NCI-H128 (cell line): ENCODE measurements around the gene SSBP4.

Experiments used
- DNase-seq: peaks from one replicate; lab custom pipeline; 2025; ENCODE audit not compliant: unreplicated experiment; lab: John Stamatoyannopoulos, UW

The SSBP4 gene

DNA sequence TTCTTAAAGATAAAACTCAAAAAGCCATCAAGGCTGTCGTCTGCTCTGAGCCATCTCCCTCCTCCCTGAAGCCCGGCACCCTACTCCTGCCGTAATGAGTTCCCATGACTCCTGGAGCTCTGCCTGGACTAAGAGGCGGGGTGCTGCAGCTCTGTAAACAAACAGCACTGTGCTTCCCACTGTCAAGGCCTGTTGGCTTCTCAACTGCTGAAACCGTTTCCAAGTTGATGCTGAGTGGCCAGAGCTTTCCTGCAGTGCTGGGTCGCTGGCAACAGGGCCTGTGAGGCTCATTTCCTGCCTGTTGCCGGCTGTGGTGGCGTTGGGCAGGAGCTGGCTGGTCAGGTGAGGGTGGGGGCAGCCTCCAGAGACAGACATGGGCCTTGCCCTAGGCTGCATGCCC is 45.4 kb downstream of the SSBP4 start:
- peak; percentile 37 for DNase-seq

DNA sequence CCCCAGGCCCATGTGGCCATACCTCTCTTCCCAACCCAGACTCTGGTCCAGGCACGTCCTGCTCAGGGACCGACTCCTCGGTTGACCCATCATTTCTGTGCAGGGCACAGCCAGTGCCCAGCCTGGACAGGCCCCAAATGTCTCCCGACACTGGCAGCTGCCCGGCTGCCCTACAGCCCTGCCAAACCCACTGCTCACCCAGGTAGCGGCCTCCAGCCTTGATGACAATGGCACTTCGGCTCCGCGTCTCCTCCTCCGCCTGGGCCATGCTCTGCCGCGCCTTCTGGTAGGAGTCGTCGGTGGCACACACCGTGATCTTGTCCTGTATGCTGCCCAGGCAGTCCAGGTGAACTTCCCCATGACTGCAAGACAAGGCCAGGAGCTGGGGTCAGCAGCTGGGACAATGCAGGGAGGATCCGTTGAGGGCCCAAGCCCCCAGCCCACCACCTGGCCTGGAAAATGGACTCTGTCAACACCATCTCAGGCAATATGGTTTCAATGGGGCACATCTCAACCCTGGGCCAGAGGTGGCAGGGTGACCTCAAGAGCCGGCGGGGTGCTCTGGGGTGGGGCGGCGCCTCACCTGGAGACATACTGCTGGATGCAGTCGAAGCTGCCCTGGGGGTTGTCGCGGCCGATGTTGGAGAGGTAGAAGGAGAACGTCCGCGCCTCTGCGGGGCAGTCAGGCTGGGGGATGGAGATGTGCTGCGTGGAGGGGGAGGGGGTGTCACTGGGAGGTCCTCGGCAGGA is 46.2 kb downstream of the SSBP4 start:
- DNase-seq = no peak

DNA sequence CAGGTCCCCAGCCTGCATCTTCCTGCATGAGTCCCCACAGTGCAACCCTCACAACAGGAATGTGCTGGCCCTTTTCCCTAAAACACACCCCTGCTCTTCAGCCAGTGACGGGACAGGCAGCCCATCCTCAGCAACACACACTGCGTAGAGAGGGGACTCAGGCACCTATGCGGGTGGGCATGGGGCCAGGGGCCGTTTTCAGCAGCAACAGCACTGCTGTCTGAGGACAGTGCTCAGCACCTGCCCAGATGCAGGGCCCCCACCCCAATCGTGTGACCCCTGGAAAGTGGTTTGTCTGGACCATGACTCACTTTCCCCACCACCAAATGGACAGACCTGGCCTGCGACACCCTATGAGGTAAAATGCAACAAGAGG is 46.8 kb downstream of the SSBP4 start:
- DNase-seq = no peak

DNA sequence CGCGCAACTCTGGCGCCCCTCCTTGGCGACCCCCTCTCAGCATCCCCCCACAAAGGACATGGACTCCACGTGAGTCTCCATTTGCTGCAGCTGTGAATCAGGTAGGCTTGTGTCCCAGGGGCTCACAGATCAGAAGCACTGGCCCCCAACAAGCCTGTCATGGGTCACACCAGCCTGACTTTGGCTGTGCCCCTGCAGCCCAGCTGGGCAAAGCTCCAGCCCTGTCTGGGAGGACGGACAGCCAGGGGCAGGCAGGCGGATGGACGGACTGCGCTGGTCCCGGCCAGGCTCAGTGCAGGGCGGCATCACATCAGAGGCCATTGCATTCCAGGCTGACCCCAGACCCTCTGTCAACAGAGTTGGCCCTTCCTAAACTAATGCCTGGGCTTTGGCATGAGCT is 47.2 kb downstream of the SSBP4 start:
- DNase-seq = no peak

DNA sequence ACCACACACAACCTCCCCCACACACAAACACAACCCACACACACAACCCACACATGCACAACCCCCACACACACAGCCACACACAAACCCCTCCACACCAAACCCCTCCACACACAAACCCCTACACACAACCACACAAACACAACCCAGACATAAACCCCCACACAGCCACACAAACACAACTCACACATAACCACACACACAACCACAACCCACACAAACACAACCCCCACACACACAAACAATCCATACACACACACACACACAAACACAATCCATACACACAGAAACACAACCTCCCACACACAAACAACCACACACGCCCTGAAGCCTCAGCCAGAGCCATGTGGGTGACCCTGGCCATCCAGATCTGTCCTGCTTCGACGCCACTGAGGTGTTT is 48.8 kb downstream of the SSBP4 start:
- DNase-seq = no peak

GRCh38 chr19:18468517-18468916 is 49.3 kb downstream of the SSBP4 start:
- DNase-seq = no peak

DNA sequence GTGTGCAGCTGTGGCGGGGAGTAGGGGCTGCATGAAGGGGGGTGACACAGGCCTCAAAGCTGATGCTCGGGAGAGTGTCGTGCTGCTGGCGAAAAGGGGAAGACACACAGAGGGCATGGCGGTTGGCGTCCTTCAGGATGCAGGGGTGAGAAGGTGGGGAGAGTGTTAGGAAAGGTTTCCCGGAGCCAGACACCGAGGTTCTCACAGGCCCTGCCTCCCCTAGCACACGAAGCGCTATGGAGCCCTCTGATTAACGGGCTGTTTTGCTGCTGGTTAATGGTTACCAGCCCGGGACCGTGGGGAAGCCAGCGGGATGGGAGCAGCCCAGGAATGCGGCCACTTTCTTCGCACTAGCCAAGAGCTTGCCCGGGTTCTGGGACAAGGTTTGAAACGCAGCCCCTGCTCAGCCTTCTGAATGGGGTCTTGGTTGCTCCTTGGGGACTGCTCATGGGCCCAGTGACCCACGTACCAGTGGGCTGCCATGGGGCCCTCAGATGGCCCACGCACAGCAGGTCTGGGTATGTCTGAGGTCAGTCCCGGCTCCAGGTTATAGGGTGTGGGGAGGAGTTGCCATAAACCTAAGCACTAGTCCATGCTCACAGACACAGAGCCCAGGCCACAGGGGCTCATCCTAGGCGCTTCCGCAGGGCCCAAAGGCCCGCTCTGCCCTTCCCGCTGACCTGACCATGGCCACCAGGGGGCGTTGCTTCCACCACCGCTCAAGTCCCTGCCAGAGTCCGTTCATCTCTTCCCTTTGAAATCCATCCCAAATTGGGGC is 50.1 kb downstream of the SSBP4 start:
- DNase-seq = no peak

GRCh38 chr19:18470787-18471186 is 51.6 kb downstream of the SSBP4 start:
- no peak for DNase-seq

GRCh38 chr19:18473003-18473705 is 54.0 kb downstream of the SSBP4 start:
- DNase-seq = no peak

GRCh38 chr19:18473706-18474087 is 54.5 kb downstream of the SSBP4 start:
- DNase-seq = no peak

GRCh38 chr19:18474366-18474887 is 55.2 kb downstream of the SSBP4 start:
- no peak for DNase-seq

GRCh38 chr19:18475004-18475453 is 55.8 kb downstream of the SSBP4 start:
- DNase-seq = no peak

DNA sequence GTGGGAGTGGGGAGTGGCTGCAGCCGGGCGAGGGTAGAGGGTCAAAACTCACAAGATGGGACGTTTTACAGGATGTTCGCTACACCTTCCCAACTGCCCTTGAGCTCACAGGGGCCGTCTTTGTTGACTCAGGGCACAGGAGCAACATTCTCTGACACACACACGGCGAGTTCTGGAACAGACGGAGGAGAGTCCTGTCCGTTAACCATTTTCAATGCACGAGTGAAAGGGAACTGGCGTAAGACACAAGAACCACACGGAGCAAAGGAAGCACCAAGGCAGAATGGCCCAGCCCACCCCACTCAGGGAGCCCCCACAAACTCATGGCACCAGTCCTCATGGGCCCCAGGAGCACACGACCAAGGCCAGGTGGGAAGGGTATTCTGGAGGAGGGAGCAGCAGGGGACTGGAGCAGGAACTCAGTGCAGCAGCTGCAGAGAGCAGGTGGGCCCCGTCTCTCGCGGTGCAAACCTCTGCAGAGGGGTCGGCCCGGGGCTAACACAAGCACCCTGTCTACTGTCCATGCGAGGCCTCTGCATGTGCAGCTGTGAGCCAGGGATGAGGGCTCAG is 56.6 kb downstream of the SSBP4 start:
- no peak for DNase-seq

DNA sequence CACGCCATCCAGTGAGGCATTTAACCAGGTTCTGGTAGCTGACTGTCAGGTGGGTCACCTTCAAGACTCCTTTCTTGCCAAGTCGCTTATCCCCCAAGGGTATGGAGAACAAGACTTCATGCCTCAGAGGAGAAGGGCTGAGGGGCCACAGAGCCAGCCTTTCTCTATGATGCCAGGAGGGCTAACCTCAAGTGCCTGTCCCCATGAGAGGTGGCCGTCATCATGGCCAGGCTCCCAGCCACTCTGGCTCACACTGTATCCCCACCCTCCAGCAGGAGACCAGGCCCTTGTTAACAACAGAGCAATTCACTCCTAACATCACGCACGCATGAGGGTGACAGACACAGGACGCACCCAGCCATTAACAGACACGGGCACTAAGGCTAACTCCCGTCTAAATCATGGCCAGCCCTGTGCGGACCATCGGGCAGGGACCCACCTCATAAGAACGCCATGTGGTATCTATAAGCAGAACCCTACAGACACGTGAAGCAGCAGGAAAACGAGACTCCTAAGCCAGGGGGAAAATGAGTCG is 57.4 kb downstream of the SSBP4 start:
- no peak for DNase-seq

DNA sequence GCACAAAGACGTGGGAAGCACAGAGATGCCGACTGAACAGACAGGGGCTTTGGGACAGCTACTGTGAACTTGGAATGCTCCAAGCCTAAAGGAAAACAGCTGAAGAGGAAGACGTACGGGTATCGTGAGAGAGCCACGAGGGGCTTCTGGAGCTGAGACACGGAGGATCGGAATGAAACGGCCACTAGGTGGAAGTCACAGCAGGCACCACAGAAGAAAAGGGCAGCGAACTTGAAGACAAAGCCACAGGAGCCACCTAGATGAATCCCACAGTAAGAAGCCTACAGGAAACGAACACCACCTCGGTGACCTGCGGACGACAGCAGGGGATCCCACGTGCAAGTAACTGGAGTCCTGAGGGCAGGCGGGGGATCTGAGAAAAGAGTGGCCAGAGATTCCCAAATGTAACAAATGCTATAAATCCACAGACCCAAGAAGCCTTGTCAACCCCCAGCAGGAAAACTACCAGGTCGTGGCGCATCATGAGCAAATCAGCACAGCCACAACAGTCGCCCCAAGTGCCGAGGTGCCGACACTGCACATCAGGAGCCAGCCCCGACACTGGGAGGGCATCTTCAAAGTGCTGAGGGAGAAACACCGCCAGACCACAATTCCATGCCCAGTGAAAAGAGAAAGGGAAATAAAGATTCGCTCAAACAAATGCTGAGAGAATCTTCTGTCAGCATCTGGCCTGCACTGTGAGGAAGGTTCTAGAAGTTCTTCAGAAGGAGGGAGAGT is 58.0 kb downstream of the SSBP4 start:
- DNase-seq = no peak

GRCh38 chr19:18477974-18478373 is 58.8 kb downstream of the SSBP4 start:
- DNase-seq = no peak

- no peak for DNase-seq
Observed at GRCh38 chr19:18478545-18479311, 59.5 kb downstream of the SSBP4 start.

DNA sequence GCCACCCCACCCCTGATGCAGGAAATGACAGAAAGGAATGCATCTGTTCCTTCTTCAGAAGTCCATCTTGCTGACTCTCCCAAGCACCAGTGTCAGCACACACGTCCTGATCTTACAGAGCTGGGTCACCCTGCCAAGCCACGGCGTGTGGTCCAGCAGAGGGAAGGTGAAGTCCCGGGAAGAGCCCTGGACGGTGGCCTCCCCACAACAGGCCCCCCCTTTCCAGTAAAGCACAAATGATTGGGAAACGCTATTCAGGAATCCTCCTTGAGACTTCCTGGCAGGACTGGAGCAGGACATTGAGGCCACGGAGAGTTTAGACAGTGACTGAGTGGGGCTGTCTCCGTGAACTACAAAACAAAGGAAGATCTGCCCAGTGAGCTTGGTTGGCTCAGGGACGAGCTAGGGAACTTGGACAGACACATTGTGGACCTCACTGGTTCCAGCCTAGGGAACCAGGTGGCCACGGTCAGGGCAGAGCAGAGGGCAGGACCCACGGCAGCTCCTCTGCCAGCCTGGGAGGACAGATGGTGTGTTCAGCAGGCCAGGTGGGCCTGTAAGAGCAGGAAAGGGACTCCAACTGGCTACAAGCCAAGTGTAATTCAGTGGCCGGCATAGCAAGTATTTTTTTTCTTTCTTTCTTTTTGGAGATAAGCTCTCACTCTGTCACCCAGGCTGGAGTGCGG is 61.0 kb downstream of the SSBP4 start:
- no peak for DNase-seq
